Embryonic facial prominence (tissue), 1 donor: ENCODE measurements around the gene VAMP7.
A peak's percentile ranks its signal among the peaks of the same experiment; 100 is the strongest.
"Not testable (repeated sequence)": the region's sequence is repeated elsewhere in the genome, so short reads cannot be mapped to it uniquely, and the experiment has no call there.

Experiments
- DNase-seq: peaks from one replicate; pipeline ENCODE4 v3.0.0-alpha.2; 2016; ENCODE audit errors: extremely low spot score

Gene VAMP7, protein sequence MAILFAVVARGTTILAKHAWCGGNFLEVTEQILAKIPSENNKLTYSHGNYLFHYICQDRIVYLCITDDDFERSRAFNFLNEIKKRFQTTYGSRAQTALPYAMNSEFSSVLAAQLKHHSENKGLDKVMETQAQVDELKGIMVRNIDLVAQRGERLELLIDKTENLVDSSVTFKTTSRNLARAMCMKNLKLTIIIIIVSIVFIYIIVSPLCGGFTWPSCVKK

DNA sequence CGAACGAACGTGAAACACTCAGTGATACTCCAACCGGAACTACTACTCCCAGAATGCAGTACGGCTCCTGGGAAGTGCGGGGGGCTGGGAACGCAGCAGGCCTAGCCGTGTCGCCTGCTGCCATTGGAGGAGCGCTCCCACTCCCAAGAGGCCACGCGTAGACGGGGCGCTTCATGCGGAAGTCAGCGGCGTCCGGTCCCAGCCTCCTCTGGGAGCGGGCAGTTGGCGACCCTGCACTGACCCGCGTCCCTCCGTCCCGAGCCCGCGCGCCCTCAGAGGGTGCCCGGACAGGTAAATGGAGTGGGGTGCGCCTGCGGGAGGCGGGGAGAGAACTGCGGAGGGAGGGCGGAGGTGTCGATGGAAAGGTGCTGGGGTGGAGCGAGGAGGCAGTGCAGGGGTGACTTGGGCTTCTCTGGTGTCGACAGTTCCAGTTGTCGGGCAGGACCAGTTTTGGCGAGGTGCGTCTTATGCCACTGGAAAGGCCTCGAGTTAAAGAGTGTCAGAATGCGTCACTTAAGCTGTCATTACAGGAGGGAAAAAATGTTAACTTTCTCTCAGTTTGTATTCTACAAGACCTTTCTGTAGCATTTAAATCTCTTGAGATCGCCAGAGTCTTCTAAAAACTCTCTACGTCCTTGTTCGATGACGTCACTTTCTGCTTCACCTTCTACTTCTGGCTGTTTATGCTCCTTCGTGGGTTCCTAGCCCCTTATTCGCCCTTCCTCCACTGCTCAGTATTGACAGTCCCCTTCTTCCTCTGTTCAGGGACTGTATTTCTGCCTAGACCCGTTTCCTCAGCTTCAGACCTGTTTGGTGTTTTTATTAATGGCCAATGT is at the start of gene VAMP7:
VAMP7 (plus strand) TSS at position 188 of the 836 bp plus-strand sequence. CDS start 8,122 bp downstream, outside the sequence.
- peak; percentile 46 for DNase-seq

DNA sequence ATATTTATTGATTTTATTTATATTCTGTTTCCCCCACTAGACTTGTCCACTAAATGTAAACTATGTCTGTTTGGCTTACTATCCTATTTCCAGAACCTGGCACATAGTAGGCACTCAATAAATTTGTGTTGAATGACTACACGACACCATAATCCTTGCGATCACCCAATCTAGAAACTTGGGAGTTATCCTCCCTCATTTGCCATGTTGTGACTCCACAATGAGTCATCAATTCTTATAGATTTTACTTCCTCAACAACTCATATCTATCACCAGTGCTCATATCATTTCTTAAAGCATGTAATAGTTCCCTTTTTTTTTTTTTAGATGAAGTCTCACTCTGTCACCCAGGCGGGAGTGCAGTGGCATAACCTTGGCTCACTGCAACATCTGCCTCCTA is 39.9 kb upstream of the VAMP7 start:
- DNase-seq = no peak

DNA sequence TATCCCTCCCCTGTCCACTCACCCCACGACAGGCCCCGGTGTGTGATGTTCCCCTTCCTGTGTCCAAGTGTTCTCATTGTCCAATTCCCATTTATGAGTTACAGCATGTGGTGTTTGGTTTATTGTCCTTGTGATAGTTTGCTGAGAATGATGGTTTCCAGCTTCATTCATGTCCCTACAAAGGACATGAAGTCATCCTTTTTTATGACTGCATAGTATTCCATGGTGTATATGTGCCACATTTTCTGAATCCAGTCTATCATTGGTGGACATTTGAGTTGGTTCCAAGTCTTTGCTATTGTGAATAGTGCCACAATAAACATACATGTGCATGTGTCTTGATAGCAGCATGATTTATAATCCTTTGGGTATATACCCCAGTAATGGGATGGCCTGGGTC is 29.4 kb upstream of the VAMP7 start:
- DNase-seq = not testable (repeated sequence)

DNA sequence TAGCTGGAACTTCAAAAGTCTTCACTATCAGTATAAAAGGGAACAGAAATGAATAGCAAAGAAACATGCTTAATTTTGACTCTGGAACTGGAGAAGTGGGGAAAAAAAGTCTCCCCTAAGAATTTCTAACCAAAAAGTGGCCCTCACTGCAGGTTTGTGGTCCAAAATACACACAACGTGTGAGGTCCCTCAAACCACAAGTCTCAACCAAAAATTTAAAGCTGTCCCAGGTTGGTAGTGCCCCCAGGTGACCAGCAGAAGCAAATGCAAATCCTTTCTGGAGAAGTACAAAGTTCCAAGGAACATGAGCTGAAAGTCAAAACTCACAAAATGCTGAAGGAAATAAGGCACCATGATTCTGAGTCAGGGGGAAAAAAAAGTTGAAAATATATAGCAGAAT is 23.6 kb upstream of the VAMP7 start:
- DNase-seq = no peak

DNA sequence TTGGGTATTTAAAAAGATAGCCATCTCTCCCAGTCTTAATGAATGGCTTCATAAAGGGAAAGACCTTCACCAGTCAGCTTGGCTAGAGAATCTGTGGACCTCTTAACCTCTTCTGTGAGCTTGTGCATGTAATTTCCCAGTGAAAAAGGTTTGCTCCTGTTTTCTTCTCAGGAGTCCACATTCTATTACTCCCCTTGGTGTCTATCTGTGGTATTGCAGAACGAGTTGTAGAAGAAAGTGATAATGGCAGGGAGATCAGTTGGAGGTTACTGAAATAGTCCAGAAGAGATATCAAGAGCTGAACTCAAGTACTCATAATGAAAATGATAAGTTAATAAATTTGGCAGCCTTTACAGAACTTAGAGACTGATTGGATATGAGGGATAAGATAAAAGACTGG is 16.5 kb upstream of the VAMP7 start:
- no peak for DNase-seq

DNA sequence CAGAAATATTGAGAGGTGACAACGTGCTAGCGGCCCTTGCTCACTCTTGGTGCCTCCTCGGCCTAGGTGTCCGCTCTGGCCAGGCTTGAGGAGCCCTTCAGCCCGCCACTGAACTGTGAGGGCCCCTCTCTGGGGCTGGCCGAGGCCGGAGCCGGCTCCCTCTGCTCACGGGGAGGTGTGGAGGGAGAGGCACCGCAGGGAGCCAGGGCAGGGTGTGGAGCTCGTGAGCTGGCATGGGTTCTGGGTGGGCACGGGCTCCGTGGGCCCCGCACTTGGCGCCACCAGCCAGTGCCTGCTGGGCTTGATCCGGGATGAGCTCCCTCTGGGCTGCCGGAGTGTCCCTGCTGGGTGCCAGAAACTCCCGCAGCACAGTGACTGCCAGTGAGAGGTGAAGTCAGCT is 16.0 kb upstream of the VAMP7 start:
- no peak for DNase-seq

DNA sequence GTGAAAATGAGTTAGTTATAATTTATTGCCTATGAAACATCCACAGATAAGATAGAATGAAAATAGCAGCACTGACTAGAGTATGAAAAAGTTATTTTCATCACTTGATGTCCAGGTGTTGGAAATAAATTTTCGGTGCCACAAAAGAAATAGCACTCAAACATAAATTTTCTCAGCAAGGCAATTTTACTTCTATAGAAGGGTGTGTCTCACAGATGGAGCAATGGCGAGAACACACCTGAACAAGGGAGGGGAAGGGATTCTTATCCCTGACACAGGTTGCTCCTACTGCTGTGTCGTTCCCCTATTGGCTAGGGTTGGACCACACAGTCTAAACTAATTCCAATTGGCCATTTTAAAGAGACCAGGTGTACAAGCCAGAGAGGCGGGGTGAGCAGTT is 13.3 kb upstream of the VAMP7 start:
- no peak for DNase-seq

DNA sequence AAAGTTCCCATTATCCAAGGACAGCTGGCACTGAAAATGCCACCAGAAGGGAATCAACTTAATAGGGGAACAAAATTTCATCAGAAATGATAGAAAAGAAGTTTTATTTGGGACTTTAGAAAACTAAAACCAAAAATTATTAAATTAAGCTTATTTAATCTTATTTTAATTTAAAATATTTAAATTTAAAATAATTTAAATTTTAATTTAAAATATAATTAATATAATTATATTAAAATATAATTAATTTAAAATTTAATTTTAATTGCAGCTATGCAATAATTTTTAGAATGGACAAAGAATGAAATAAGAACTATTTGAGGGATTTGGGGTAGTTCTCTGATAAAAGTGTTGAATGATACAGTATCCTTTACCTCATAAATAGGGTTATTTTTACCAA is 10.2 kb upstream of the VAMP7 start:
- no peak for DNase-seq

DNA sequence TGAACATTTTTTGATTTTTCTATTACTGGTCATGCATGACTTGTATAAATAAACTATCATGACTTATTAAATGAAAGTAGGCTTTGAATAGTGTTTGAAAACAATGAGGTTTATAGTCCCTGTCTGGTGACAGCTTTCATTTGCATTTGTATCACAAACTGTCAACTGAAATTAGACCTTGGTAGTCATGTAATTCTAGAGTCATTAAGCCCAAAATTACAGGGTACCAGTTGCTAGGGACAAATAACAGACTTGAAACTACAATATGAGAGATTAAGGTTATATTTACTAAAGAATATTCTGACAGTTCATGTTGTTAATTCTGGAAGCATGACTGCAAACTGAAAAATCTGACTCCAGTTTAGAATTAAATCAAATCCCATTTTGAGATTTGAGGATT is 9.2 kb upstream of the VAMP7 start:
- no peak for DNase-seq

DNA sequence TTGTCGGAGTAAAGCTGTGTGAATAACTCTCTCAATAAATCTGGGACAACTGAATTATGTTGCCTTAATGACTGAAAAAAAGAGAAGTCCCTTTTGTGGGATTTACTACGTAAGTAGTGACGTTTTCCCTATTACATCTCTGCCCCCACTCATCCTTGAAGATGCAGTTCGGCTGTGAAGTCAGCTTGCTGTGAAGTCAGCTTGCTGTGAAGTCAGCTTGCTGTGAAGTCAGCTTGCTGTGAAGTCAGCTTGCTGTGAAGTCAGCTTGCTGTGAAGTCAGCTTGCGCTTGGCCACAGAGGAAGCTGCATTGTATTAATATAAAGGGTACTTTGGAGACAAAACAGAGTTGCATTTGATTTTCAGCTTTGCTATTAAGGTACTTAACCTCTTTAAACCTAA is 8.0 kb upstream of the VAMP7 start:
- DNase-seq = no peak

DNA sequence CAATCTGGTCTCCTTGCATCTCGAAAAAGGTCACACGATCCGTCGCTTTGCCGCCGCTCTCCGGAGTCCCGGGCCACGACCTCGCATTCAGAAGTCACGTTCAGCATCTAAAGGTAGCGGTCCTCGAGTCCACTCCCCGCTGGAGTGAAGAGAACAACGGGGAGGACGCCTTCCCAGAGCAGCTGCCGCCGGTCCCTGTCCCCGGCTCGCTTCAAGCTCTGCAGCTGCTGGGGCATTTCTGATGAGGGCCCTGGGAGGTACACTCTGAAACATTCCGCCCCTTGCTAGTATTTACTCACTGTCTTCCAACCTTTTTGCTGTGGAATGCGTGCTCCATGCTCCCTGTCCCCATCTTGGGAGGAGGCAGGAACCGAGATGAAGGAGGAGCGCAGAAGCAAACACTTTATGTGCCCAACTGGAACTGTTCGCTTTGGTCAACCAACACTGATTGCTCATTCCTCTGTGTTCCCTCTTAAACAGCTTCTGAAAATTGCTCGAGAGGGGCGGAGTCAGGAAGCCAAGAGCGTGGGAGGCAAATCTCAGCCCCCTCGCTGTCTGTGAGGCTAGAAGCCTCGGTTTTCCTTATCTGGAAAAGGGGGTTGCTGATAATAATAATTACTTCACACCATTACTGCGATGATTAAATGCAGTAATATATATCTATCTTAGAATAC is 6.4 kb upstream of the VAMP7 start:
- no peak for DNase-seq

DNA sequence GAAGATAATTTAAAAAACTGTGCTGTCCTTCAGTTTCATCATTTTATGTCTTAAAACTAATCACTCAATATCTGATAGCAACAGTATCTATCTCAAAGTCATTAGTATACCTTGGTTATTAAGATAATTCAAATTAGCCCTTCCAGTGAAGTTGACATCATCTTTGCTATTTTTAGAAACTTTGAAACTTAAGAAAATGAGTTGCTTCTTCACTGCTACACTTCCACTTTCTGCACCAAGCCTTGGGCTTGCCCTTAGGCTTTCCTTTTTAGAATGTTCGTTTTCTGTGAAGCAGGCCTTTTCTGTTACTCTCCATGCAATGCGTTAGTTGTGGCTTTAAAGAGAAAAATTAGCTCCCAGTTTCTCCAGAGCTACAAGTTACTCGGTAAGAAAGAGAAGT is 4.4 kb upstream of the VAMP7 start:
- DNase-seq = no peak

DNA sequence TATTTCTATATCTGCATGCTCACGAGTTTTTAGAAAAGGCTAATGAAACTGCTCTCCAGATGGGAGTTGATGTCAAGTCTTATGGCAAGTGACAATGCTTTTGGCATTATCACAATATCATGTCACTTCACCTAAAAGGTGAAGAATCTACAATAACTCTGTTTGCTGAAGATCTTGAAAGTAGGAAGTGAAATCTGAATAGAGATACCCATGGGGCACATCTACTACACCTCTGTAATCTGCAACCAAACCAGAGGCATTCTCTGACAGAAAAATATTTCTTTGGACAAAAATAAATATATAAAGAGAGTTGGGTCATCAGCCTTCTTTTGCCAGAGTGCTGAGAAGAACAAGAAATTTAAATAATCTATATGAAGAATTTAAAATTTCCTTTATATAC is 3.9 kb upstream of the VAMP7 start:
- DNase-seq = no peak

DNA sequence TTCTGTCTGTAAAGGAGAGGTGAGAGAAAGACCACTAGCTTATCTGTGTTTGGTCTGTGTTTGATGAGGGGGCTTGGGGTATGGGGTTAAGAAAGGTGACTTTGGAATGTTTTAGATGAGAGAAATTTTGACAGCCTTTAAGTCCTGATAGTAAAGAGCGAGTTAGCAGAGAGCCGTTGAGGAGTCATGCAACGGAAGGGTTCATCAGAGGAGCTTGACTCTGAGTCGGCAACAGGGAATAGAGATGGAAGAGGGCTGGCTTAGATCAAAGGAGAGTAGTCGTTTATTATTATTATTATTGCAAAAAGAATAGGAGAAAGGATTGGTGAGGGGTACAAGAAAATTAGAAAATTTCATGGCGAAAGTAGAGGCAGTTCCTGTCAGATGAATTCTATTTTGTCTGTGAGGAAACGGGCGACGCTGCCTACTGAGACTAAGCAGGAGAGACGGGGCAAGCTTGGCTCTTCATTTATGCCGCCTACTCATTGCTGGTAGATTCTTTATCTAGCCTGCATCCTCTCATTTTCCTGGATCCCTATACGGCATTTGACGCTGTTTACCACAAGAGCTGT is 473 bp upstream of the VAMP7 start:
- DNase-seq = no peak

DNA sequence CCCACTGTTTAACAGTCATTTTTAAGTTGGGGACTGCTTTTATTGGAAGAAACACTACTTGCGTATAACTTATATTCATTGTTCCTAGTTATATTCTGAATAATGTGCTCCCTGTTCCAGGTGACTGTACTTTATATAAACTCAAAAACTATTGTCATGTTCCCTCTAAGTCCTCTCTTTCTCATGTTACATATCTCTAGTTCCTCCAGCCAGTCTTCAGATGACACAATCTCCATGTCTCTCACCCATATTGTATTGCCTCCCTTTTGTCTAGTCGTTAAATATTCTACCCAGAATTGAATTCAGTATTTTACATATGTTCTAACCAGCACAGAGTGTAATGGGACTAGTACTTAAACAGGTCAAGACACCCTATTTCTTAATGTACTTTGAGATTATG is 5.3 kb downstream of the VAMP7 start:
- no peak for DNase-seq

DNA sequence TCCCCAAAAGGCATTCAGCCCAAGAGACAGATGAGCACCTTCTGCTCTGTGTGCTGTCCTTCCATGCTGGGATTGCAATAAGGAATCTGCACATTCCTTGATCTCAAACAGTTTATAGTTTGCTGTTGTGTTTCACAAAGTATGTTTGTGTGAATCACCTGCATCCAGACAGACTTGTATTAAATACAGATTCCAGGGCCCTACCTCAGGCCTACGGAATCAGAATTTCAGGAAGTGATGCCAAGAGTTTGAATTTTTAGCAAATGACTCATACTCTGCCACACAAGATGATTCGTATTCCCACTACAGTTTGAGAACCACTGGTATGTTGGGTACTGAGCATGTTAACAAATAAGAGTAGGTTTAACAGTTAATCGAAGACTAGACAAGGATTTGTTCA is 7.0 kb downstream of the VAMP7 start:
- DNase-seq = no peak

DNA sequence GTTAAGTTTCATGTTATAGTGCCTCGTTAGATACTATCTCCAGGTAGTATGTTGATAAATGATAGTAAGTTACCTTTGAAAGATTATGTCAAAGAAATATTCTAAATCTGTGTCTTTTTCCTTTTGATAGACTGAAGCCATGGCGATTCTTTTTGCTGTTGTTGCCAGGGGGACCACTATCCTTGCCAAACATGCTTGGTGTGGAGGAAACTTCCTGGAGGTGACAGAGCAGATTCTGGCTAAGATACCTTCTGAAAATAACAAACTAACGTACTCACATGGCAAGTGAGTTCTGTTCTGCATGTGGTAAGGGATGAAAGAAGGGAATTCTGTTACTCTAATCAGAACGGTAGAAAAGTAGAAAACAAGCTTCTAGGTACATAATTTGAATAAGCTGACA is 8.2 kb downstream of the VAMP7 start:
- no peak for DNase-seq

DNA sequence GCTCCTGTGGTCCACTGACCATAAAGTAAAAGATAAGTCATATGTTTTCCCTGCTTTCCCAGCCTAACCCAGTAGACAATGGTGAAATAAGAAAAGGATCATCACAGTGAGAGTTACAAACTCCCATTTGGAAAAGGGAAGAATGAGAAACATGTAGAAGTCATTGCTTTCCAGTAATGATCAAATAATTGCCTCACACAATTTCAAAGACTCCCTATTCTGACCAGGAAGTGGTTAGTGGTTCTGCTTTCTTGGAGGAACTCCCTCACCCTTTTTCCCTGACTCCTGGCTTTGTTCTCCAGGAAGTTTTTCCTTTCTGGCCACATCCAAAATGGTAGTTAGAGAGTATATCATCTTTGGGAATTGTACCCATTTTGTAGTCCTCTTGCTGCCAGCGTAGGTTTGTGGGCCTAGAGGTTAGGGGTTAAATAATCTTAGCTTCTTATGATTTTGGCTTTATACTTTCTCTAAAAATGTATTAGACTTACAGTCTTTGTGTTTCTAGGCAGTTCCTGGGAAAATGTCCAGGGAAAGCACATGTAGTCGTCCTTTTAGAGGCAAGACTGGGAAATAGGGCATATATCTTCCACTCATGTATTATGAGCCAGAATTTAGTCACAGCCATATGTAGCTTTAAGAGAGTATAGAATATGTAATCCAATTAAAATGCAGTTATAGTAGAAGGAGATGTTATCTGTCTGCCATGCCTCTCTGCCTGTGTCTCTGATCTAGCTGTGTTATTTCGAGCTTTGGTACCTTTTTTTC is 10.5 kb downstream of the VAMP7 start:
- no peak for DNase-seq

DNA sequence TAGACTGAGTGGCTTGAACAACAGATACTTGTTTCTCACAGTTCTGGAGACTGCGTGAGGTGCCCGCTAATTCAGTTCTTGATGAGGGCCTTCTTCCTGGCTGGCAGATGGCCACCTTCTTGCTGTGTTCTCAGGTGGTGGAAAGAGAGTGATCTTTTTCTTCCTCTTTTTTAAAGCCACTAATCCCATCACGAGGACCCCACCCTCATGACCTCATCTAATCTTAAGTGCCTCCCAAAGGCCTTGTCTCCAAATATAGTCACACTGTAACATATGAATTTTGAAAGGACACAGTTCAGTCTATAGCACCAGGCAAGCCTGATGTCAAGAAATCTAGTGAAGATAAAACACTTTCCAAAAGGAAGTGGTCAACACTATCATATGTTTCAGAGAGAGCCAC is 12.4 kb downstream of the VAMP7 start:
- DNase-seq = no peak

DNA sequence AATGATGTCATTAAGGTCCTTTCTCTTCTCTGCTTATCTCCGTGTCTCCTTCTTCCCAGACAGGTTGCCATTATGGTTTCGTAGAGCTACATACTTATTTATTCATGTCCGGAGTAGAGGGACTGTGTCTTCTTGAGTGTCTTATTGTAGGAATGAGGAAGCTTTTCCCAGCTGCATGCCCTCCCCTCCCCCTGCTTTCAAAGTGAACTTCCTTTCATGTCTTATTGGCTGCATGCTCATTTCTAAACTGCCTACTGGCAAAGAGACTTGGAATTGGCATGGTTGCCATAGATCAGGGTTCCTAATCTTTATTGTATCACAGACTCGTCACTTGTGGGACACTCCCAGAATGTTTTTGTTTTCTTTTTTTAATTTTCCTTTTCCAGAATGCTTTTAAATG is 15.4 kb downstream of the VAMP7 start:
- no peak for DNase-seq

DNA sequence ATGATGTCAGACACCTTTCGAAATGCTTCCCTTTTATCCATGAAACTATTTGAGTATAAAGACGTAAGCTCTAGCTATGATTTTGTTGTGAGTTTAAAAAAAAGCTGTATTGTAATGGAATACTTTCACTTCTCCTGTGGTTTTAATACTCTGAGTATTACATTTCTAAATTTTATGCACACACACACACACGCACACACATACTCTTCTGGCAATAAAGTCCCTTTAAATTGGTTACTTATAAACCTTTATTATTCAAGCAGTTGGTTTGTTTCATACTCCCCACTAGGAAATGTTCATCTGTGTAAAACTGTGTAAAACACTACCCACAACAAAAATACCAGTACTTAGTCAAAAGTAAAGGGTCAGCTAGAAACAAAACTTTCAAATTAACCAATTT is 18.2 kb downstream of the VAMP7 start:
- no peak for DNase-seq

DNA sequence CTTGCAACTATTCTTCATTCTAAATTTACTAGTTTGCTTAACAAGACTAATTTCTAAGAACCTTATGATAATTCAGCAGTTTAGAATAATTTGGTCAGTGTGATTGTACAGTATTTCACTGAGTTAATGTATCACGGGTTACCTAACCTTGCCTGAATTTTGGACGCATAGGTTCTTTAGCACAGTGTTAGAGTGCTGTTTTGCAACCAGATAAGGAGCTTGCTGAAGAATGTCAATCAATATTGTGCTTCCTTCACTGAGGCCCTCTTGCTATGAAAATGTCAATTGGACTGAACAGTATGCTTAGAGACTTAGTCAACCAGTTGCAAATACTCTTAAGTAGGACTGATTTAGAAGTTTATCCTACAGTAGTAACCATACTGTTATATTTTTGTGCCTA is 19.6 kb downstream of the VAMP7 start:
- no peak for DNase-seq
